Activated T-cell treated with anti-CD3 and anti-CD28 coated beads, Interleukin-2, amount 50 U/mL, for 1 hour (primary cell): ENCODE data around the gene CELSR3.

Experiments used
- DNase-seq: peaks from one replicate; pipeline ENCODE4 v3.0.0-alpha.2; 2020

Gene CELSR3

DNA sequence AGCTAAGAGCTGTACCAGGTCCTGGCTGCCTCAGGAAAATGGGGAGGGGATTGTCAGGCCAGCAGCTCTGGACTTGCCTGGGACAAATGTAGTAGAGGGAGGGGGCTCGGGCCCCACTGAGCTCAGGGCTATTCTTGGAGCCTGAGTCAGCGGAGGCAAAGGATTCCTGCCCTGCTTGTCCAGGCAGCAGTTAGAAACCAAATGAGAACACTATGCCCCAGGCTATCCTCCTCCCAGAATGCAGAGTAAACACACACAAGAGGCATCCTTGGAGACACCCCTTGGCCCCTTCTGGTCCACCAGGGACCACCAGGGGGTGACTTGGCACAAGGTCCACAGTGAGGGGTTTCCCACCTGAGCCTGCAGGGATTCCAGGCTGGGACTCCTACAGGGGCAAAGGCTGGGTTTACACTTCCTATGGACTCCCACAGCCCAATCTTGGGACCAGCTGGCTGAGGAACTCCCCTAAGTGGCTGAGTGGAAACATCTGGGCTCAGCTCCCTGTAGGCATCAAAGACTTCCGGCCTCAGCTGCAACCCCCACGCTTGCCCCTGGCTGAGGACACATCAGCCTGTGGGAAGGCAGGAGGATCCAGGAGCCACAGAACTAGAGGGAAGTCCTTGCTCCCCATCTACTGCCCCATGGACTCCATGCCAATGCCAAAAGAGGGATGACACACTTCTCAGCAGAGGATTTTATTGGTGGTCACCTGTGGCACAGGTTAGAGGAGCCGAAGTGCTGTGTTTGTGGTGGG lies 64.2 kb downstream of the CELSR3 start:
- no peak for DNase-seq

DNA sequence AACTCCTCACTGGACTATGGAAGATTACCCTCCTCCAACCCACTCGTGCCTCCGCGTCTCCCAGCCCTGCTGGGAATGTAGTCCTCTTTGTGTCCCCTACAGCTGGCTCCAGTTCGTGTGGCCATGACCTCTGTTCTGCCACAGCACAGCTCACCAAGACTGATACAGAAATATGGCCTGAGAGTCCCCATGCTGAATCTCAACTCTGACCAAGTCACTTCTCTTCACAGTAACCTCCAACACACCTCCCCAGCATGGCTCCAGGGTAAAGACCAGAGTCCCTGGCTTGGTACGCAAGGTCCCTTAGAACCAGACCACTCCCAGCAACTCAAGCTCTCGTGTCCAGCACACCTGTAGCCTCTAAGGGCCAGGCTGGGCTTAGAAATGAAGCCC lies 65.3 kb downstream of the CELSR3 start:
- no peak for DNase-seq

DNA sequence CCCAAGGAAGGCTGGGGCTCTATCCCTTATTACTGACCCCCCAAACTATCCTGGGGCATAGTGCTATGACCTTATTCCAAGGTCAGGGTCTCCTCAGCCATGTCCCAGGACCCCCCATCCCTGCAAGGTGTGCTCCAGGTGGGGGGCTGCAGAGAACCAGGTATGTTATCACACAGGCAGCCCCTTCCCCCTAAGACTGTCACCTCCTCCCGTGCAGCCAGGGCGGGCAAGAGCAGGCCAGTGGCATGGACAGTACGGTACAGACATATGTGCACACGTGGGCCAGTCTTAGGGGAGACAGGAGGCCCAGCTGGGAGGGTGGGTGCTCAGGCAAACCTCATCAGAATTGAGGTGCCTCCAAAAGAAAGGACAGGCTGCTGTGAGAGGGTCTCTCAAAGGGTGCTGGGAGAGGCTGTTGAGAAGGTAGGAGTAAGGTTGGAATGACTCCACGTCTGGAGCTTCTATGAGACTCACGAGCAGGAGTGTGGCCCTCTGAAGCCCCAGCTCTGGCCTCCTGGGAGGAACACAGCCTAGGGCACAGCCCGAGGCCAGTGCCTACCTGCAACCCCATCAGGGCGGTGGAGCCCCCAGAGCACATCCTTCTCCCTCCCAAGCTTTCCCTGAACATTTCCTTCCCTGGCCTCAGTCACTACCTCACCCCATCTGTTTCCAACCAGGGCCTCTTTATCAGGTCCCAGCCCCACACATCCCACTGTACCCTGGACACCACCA lies 65.8 kb downstream of the CELSR3 start:
- no peak for DNase-seq

DNA sequence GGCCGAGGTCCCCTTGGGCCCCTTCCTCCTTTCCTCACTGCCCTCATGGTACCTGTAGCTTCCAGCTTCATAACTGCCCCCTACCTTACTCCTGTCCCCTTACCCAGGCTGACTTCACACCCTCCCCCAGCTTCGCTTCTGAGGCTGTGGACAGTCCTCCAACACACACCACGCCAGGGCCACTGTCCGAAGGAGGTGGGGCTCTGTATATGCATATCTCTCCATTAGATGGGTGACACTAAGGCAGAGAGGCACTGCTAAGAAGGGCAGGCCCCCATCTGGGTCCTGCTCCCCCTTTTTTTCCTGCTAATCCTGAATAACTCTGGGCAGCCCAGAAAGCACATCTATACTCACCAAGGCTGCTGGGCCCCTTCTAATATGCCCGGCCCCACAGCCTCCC lies 66.5 kb downstream of the CELSR3 start:
- DNase-seq = no peak

DNA sequence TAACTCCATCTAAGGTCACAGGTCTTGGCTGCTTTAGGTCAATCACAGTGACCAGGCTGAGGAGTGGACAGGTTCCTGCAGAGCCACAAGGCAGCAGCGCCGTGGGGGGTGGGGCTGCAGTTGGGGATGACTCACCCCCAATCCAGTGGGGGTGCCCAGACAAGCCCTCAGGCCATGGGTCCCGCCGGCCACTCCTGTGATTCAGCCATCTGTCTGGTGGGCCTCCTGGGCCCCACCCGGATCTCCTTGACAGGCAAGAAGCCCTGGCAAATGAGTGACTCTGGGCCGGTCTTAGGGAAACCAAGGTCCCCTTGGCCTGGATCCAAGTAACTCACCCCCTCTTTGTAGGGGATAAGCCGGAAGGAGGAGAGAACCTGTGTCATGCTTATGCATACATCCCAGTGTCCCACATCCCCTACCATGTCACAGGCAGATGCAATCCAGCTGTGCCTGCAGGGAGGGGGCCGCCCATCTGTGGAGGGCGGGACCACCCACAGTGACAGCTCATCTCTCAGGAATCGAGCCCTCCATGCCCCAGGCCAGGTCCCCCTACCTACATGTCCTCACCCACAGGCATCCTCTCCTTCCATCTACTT lies 67.1 kb downstream of the CELSR3 start:
- no peak for DNase-seq

DNA sequence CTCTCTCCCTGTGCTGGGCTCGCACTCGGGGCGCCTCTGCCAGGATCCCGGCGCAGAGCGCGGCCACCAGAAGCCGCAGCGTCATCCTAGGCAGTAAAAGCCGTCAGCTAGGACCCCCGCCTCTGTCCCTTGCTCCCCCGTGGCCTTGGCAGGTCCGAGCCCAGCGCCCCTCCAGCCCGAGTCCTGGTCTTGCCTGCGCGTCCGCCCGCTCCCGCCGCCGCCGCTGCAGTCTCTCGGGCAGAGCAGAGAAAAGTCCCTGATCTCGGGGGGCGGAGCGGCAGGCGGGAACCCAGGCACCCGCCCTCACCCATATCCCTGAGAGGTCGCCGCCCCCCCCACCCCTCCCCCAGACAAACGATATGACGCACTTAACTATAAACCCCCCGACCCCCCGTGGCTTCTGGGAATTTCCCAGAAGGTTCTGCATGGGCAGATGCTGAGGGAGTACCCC lies 67.6 kb downstream of the CELSR3 start, which contains the start of gene COL7A1:
Gene COL7A1, minus strand, starts transcription at position 255 of the 451 bp plus-strand sequence. Its CDS starts 170 bp downstream, at position 85.
- no peak for DNase-seq

DNA sequence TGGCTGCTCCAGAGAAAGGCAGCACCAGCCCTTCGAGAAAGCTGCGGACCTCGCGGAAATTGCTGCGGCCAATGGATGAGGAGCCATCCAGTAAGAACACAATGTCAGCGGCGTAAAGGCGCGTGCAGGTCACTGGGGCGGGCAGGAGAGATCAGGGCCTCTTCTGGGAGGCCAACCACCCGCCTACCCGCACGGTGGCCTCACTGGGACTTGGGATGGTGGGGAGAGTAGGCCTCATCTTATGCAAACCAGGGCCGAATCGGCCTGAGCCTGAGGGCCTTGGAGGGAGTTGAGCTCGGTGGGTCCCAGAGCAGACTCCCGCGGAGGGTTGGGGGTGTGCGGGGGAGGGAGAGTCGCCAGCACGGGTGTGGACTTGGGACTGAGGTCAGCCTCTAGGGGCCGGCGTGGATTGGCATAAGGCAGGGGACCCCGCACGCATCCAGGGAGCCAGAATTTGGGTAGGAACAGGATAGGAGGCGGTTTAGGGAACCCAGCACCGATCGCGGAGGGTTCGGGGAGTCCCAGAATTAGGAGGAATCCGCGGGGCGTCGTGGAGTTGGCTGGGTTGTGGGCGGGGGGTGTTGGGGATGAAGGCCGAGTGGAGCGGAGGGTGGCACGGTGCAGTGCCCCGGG lies 68.2 kb downstream of the CELSR3 start:
- no peak for DNase-seq

DNA sequence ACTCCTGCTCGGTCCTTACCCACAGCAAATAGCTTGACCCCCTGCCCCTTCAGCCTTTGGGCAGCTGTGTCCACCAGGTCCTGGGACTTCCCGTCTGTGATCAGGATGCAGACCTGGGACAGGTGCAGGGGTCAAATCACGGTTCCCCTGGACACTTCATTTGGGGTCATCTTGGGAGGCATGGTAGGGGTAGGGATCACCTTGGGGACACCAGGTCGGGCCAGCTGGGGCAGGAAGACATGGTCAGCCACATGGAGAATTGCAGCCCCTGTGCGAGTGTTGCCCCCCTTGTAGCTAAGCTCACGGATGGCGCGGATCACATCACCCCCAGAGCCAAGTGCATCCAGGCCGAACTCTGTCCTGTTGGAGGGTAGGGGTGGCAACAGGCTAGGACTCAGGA lies 69.3 kb downstream of the CELSR3 start:
- no peak for DNase-seq

DNA sequence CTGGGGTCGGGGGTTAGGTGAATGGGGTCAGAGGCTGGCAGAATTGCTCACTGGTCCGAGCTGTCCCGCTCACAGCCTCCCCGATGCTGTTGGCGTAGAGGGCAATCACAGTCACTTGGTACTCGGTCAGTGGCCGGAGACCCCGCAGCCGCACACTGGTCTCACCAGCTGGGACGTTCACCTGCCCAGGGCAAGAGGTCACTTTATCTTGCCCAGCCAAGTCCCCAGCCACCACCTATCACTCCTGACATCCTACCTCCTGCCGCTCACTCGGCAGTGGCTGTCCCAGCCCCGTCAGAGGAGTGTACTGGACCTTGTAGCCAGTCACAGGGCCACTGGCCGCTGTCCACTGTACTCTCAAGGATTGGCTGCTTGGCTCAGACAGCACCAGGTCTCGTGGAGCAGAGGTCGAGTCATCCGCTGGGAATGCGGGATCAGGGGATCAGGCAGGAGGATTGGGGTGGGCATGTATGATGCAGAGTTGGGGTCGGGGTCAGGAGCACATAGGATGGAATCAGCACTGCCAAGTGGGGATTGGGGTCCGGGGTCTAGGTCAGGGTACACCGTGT lies 70.1 kb downstream of the CELSR3 start:
- DNase-seq = no peak

DNA sequence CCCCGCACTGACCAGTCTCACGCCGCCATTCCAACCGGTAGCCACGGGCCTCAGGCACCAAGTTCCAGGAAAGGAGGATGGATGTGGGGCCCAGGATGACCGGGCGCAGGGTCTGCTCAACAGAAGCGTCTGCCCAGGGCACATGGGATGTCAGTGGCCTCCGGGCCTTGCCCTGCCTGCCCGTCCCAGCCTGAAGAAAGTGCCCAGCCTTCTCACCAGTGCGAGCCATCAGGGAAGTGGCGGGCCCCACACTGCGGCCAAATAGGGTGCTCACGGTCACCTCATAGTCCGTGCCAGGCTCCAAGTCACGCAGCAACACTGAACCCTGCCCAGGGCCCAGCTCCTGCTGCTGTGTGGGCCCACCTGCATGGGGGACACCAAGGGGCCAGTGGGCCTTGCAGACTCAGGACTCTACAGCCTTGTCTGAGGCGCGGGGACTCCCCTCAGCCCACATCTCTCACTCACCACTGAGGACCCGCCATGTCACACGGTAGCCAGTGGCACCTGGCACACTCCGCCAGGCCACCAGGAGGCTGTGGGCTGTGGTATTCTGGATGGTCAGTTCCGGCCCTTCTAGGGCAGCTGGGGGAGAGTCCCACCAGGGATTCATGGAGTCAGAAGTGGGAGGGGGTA lies 70.7 kb downstream of the CELSR3 start:
- DNase-seq = no peak

DNA sequence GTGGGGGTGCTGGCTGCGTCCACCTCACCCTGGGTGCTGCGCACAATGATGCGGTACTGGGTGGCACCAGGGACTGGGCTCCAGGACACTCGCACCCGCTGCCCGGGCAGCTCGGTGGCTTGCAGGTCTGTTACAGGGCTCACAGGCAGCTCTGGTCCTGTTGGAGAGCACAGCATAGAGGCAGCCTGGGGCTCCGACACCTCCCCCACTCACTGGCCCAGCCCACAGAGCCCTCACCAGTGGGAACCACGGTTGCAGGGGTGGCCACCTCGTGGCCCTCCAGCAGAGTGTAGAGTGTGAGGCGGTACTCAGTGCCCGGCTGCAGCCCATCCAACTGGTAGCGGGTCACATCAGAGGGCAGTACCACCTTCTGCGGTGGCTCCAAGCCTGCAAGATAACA lies 71.2 kb downstream of the CELSR3 start:
- DNase-seq = no peak

DNA sequence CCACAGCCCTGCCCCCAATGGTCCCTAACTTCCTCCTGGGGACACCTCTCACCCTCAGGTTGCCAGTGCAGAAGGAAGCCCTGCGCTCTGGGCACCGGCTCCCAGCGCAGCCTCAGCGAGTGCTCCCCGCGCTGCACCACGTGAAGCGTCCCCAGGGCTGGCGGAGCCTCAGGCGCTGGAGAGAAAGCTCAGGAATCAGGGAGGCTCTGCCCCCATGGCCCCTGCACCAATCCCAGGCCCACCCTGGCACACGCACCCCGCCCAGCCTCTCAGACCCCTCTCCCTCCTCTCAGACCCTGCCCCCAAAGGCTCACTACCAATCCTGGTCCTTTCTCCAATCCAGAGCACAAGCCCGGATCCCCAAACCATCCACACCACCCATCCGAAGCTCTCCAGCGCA lies 74.5 kb downstream of the CELSR3 start:
- DNase-seq = no peak

DNA sequence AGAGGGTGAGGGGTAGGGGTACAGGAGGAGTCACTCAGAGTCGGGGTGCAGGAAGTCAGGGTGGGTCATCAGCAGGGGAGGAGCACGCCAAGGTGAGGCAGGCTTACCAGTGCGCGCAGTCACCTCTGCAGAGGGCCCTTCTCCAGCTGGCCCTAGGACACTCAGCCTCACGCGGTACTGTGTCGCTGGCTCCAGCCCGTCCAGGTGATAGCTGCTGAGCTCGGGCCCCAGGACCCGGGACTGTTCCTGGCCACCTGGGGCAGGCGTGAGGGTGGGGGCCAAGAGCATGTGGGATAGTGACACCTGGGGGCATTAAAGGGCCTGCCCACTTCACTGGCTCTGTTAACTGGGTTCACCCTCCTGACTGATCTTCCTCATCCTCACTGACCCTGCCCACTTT lies 75.0 kb downstream of the CELSR3 start:
- no peak for DNase-seq
